OCI-LY1 (cell line): ENCODE measurements around the gene NR6A1.

Source experiments
- H2AFZ ChIP-seq: fragments of 200-600 bp; sonication (generic), shearing (Covaris generic); 2 replicates; pipeline ENCODE4 v1.6.0; 2014; ENCODE audit warnings: antibody characterized with exemption, mild to moderate bottlenecking, low read length
- H3F3A ChIP-seq: fragments of 200-600 bp; sonication (generic), shearing (Covaris generic); 2 replicates; pipeline ENCODE4 v1.6.0; 2014; ENCODE audit warnings: mild to moderate bottlenecking, antibody characterized with exemption, low read length, moderate library complexity; ENCODE audit not compliant: insufficient read depth
- H3K27ac ChIP-seq: fragments of 200-600 bp; sonication (generic); 2 replicates; pipeline ENCODE4 v1.5.1; 2014; ENCODE audit warnings: low read length, mixed run types, mild to moderate bottlenecking, low read depth; ENCODE audit not compliant: poor library complexity, severe bottlenecking
- H3K27me3 ChIP-seq: fragments of 200-600 bp; sonication (generic); 2 replicates; pipeline ENCODE4 v1.6.0; 2014; ENCODE audit warnings: antibody characterized with exemption, mild to moderate bottlenecking, low read length, moderate library complexity; ENCODE audit not compliant: insufficient read depth
- H3K36me3 ChIP-seq: fragments of 200-600 bp; sonication (generic); 2 replicates; pipeline ENCODE4 v1.6.1; 2014; ENCODE audit warnings: mild to moderate bottlenecking, antibody characterized with exemption, low read length, moderate library complexity, mixed read lengths; ENCODE audit not compliant: insufficient read depth
- H3K4me1 ChIP-seq: fragments of 200-600 bp; sonication (generic); 2 replicates; pipeline ENCODE4 v1.5.1; 2014; ENCODE audit warnings: mild to moderate bottlenecking, low read length, moderate library complexity; ENCODE audit not compliant: insufficient read depth, severe bottlenecking
- H3K4me2 ChIP-seq: fragments of 200-600 bp; sonication (generic), shearing (Covaris generic); 2 replicates; pipeline ENCODE4 v1.6.1; 2014; ENCODE audit warnings: low read length
- H3K4me3 ChIP-seq: fragments of 200-600 bp; sonication (generic); 2 replicates; pipeline ENCODE4 v1.5.1; 2014; ENCODE audit warnings: low read length, low read depth, mild to moderate bottlenecking, mixed read lengths; ENCODE audit not compliant: poor library complexity, severe bottlenecking
- H3K79me2 ChIP-seq: fragments of 200-600 bp; shearing (Covaris generic); 2 replicates; pipeline ENCODE4 v1.6.1; 2016; ENCODE audit warnings: mixed run types, low read length, mixed read lengths; ENCODE audit not compliant: insufficient read depth
- H3K9ac ChIP-seq: fragments of 200-600 bp; sonication (generic), shearing (Covaris generic); 2 replicates; pipeline ENCODE4 v1.6.1; 2014; ENCODE audit warnings: mild to moderate bottlenecking, low read length, mixed read lengths
- H3K9me2 ChIP-seq: fragments of 200-600 bp; sonication (generic), shearing (Covaris generic); 2 replicates; pipeline ENCODE4 v1.6.1; 2014; ENCODE audit warnings: low read depth, mild to moderate bottlenecking, low read length, mixed read lengths
- H3K9me3 ChIP-seq: fragments of 200-600 bp; shearing (Covaris generic); 2 replicates; pipeline ENCODE4 v1.6.1; 2014; ENCODE audit warnings: low read length, mixed read lengths
- H4K20me1 ChIP-seq: fragments of 200-600 bp; sonication (generic), shearing (Covaris generic); 2 replicates; pipeline ENCODE4 v1.6.0; 2016; ENCODE audit warnings: mild to moderate bottlenecking, low read length; ENCODE audit not compliant: insufficient read depth
- CTCF ChIP-seq: fragments of 200-600 bp; sonication (generic), shearing (Covaris generic); IDR thresholded peaks from 2 replicates; pipeline ENCODE4 v1.5.1; 2017; ENCODE audit warnings: mild to moderate bottlenecking, antibody characterized with exemption, low read length, moderate library complexity, mixed read lengths
- EZH2 ChIP-seq: fragments of 200-600 bp; sonication (generic), shearing (Covaris generic); IDR thresholded peaks from 2 replicates; pipeline ENCODE4 v1.8.0; 2017; ENCODE audit warnings: borderline replicate concordance, mixed run types, mild to moderate bottlenecking, antibody characterized with exemption, low read length, moderate library complexity, mixed read lengths

The NR6A1 gene

GRCh38 chr9:124694414-124695279 lies 76.5 kb downstream of the NR6A1 start:
- no peak overlapping the region for H3K27ac ChIP-seq
- no peaks in the 10 kb centered on the region for H3F3A ChIP-seq
- no peak overlapping the region for H2AFZ ChIP-seq
- no peak overlapping the region for H3K4me2 ChIP-seq
- no peaks in the 10 kb centered on the region for H4K20me1 ChIP-seq
- no peaks in the 10 kb centered on the region for H3K36me3 ChIP-seq
- no peaks in the 10 kb centered on the region for H3K9me2 ChIP-seq
- H3K4me3 ChIP-seq: no peak overlapping the region
- TF ChIP-seq CTCF: no peak
- TF ChIP-seq EZH2: no peak
- no peaks in the 10 kb centered on the region for H3K9me3 ChIP-seq
- no peaks in the 10 kb centered on the region for H3K79me2 ChIP-seq
- no peaks in the 10 kb centered on the region for H3K27me3 ChIP-seq
- peaks cover 41% of the 10 kb centered on the region for H3K4me1 ChIP-seq
- H3K9ac ChIP-seq: no peak overlapping the region

GRCh38 chr9:124693403-124693802 lies 77.7 kb downstream of the NR6A1 start:
- Histone ChIP-seq H3K36me3 (peaks cover 2% of the 10 kb centered on the region; the same call in 1 of the 2 replicates), H3K9ac (no peak overlapping the region), H3K27me3 (no peaks in the 10 kb centered on the region), H3K4me2 (no peak overlapping the region), H3K4me1 (peaks cover 36% of the 10 kb centered on the region), H3K27ac (no peak overlapping the region), H3K9me3 (no peaks in the 10 kb centered on the region), H3K4me3 (no peak overlapping the region), H4K20me1 (no peaks in the 10 kb centered on the region), H3K79me2 (no peaks in the 10 kb centered on the region), H3F3A (no peaks in the 10 kb centered on the region), H2AFZ (no peak overlapping the region), H3K9me2 (no peaks in the 10 kb centered on the region)
- TF ChIP-seq EZH2 (no peak), CTCF (no peak)

DNA sequence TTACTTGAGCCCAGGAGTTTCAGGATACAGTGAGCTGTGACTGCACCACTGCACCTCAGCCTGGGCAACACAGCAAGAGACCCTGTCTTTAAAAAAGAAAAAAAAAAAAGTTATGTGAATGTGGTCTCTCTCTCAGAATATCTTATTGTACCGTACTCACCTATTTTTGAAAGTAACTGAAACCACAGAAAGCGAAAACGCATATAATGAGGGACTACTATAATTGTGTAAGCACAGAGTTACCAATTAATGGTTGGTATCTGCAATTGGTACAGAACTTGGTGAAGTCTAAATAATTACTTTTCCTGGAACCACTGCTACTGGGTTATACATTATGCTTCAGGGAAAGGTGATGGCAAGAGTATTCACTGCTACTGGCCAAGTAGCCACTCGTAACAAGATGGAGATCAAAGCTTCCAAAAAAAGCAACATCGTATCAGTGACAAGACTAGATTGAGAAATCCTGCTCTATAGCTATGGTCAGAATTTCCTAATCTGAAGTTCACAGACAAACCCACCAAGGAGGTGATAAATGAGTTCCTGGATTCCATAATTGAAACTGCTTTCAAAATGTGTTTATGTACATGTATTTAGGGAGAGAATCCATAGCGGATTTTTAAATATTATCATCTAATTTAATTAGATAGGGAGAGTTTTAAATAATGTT lies 82.7 kb downstream of the NR6A1 start:
- H3K4me1 ChIP-seq: peaks cover 18% of the 10 kb centered on the region
- H3K9me3 ChIP-seq: 0 out of 2 replicates have a peak, but pooled peaks cover 2% of the 10 kb centered on the region
- H3K9me2 ChIP-seq: no peaks in the 10 kb centered on the region
- H3K36me3 ChIP-seq: peaks cover 18% of the 10 kb centered on the region
- TF ChIP-seq EZH2: no peak
- no peak for TF ChIP-seq CTCF
- no peak overlapping the region for H3K9ac ChIP-seq
- no peaks in the 10 kb centered on the region for H3F3A ChIP-seq
- no peaks in the 10 kb centered on the region for H4K20me1 ChIP-seq
- H3K27ac ChIP-seq: no peak overlapping the region
- H3K4me3 ChIP-seq: no peak overlapping the region
- H3K79me2 ChIP-seq: no peaks in the 10 kb centered on the region
- H3K27me3 ChIP-seq: no peaks in the 10 kb centered on the region
- no peak overlapping the region for H2AFZ ChIP-seq
- H3K4me2 ChIP-seq: no peak overlapping the region
